K562 (cell line): ENCODE results near the gene RAB6B. TPM values are rescaled to one million over a fixed set of nuclear protein-coding genes. Genes with fewer than 3 reads are reported as not detected.

ENCODE experiments used
- ATAC-seq: fragments of 200-7000 bp; cut with Tn5 transposase; 3 replicates; pipeline ENCODE4 v1.9.1; 2020; ENCODE audit warnings: moderate library complexity
- BruUV-seq: library from RNA; stranded (reverse); fragments of 400-500 nt; replicated peaks from 2 replicates; lab custom pipeline; 2021; lab: Mats Ljungman, UMichigan
- CTCF ChIA-PET: fragments of 300-600 bp; formaldehyde crosslinking; extraction: SDS; loops from one replicate; lab custom pipeline; 2021; ENCODE audit warnings: low intra/inter-chr PET ratio; lab: Yijun Ruan, JAX
- POLR2A ChIA-PET: fragments of 300-600, 350-650 bp; sonication (Branson Sonifier 250); formaldehyde crosslinking; extraction: SDS; loops from one replicate; lab custom pipeline; 2021; ENCODE audit warnings: antibody characterized with exemption, inconsistent platforms; lab: Yijun Ruan, JAX
- DNase-seq, 4 experiments: peaks; one replicate each; pipeline versions ENCODE4 v3.0.0 to v3.0.0-alpha.2; 2011 to 2018; ENCODE audit warnings: low spot score in 3 of 4, mixed read lengths in 3 of 4; ENCODE audit errors: extremely low read depth in 1 of 4
- FAIRE-seq: peaks from 2 replicates; lab custom pipeline; 2011; peaks lifted over from hg19 to GRCh38; lab: Jason Lieb, UNC
- H2AFZ ChIP-seq: 2 replicates; pipeline ENCODE4 v1.6.0; 2011; ENCODE audit warnings: low read depth, low read length, control low read depth, inconsistent platforms
- H3K27ac ChIP-seq: fragments of 200-600 bp; 3 replicates; pipeline ENCODE4 v1.8.0; 2011; ENCODE audit warnings: low read depth, mild to moderate bottlenecking, control low read depth, inconsistent platforms, low read length, moderate library complexity, mixed read lengths; ENCODE audit errors: extremely low read depth
- H3K27me3 ChIP-seq, 2 experiments: fragments of 300-600 bp in 1 of 2; 2 replicates in 1 of 2; 3 replicates in 1 of 2; pipeline versions ENCODE4 v1.6.0 to v1.8.0; 2011; ENCODE audit warnings: inconsistent platforms in 2 of 2, low read length in 2 of 2, mild to moderate bottlenecking in 1 of 2, mixed read lengths in 1 of 2, moderate library complexity in 1 of 2; ENCODE audit not compliant: control insufficient read depth in 2 of 2, insufficient read depth in 2 of 2
- H3K36me3 ChIP-seq: fragments of 300-600 bp; 3 replicates; pipeline ENCODE4 v1.8.0; 2011; ENCODE audit warnings: mild to moderate bottlenecking, low read length, inconsistent platforms; ENCODE audit not compliant: control insufficient read depth, insufficient read depth
- H3K4me1 ChIP-seq, 2 experiments: fragments of 200-600 bp in 1 of 2; replicated peaks in 1 of 2; 2 replicates in 1 of 2; 3 replicates in 1 of 2; pipeline versions ENCODE4 v1.5.1 to v1.8.0; 2011; ENCODE audit warnings: inconsistent platforms in 2 of 2, low read length in 2 of 2, mild to moderate bottlenecking in 1 of 2, mixed read lengths in 1 of 2, moderate library complexity in 1 of 2; ENCODE audit not compliant: control insufficient read depth in 2 of 2, insufficient read depth in 2 of 2
- H3K4me2 ChIP-seq: 2 replicates; pipeline ENCODE4 v1.6.1; 2011; ENCODE audit warnings: low read length, control low read depth, inconsistent platforms, mixed read lengths; ENCODE audit not compliant: insufficient read depth
- H3K4me3 ChIP-seq: fragments of 200-600 bp; sonication (generic), shearing (Covaris generic); 2 replicates; pipeline ENCODE4 v1.5.1; 2016; ENCODE audit warnings: control low read depth, inconsistent platforms
- H3K79me2 ChIP-seq: fragments of 200-600 bp; 3 replicates; pipeline ENCODE4 v1.8.0; 2011; ENCODE audit warnings: low read length, inconsistent platforms; ENCODE audit not compliant: control insufficient read depth, insufficient read depth
- H3K9ac ChIP-seq, 2 experiments: 2 replicates each; pipeline versions ENCODE4 v1.6.0 to v1.6.1; 2011; ENCODE audit warnings: low read depth in 2 of 2, low read length in 2 of 2, control low read depth in 1 of 2, inconsistent platforms in 1 of 2, mild to moderate bottlenecking in 1 of 2, mixed read lengths in 1 of 2; ENCODE audit not compliant: insufficient read depth in 1 of 2
- H3K9me1 ChIP-seq: one replicate; pipeline ENCODE4 v1.6.0; 2011; ENCODE audit warnings: inconsistent platforms, mild to moderate bottlenecking, low read length, moderate library complexity; ENCODE audit not compliant: control insufficient read depth, insufficient read depth
- H3K9me3 ChIP-seq: replicated peaks from 2 replicates; pipeline ENCODE4 v1.5.1; 2011; ENCODE audit warnings: low read depth, low read length, inconsistent platforms; ENCODE audit not compliant: control insufficient read depth, insufficient read depth
- H4K20me1 ChIP-seq: replicated peaks from 2 replicates; pipeline ENCODE4 v1.6.1; 2011; ENCODE audit warnings: low read length, inconsistent platforms, mixed read lengths; ENCODE audit not compliant: control insufficient read depth, insufficient read depth
- GTF2A2 ChIP-seq: IDR thresholded peaks from 2 replicates; pipeline ENCODE4 v1.6.1; 2016; ENCODE audit warnings: mild to moderate bottlenecking, missing genetic modification characterization, missing compliant biosample characterization
- KDM1A ChIP-seq, 2 experiments: fragments of 450-650 bp; IDR thresholded peaks; 2 replicates each; pipeline ENCODE4 v1.6.1; 2016; ENCODE audit warnings: mild to moderate bottlenecking in 2 of 2
- MEF2D ChIP-seq: conservative IDR thresholded peaks from 2 replicates; pipeline ENCODE4 v1.6.1; 2016; ENCODE audit warnings: low read depth, missing genetic modification characterization, missing compliant biosample characterization
- NEUROD1 ChIP-seq: fragments of 150-350 bp; IDR thresholded peaks from 2 replicates; pipeline ENCODE4 v1.6.1; 2014; ENCODE audit warnings: borderline replicate concordance, low read length, low read depth; ENCODE audit not compliant: partially characterized antibody
- NFRKB ChIP-seq: fragments of 450-650 bp; IDR thresholded peaks from 2 replicates; pipeline ENCODE4 v1.6.1; 2016; ENCODE audit warnings: low read depth
- PRPF4 ChIP-seq: fragments of 200-400 bp; formaldehyde crosslinking; IDR thresholded peaks from one replicate; pipeline ENCODE4 v1.6.1; 2017; ENCODE audit warnings: low read length, low read depth, mild to moderate bottlenecking; ENCODE audit not compliant: insufficient read depth, poor library complexity, severe bottlenecking
- U2AF2 ChIP-seq: fragments of 200-400 bp; formaldehyde crosslinking; optimal IDR thresholded peaks from 2 replicates; pipeline ENCODE3; 2017; ENCODE audit warnings: low read depth, mild to moderate bottlenecking, low read length
- ZNF274 ChIP-seq: IDR thresholded peaks from 2 replicates; pipeline ENCODE4 v1.6.1; 2011; ENCODE audit warnings: low read depth, mild to moderate bottlenecking, low read length, moderate library complexity, borderline replicate concordance
- ZNF75A ChIP-seq: fragments of 450-650 bp; formaldehyde crosslinking; IDR thresholded peaks from 2 replicates; pipeline ENCODE4 v1.4.0; 2020; ENCODE audit warnings: mild to moderate bottlenecking
- WGBS: fragments of 100-300 bp; shearing (Covaris generic); methylation state at CpG from one replicate; pipeline ENCODE4 v1.1.6; 2016; ENCODE audit warnings: low coverage, mixed read lengths; ENCODE audit not compliant: insufficient coverage; ENCODE audit errors: missing lambda C conversion rate; 5-methylcytosine and 5-hydroxymethylcytosine counted together
- in situ Hi-C: fragments of 300-500 bp; cut with MboI; formaldehyde crosslinking; loops from 4 replicates; pipeline ENCODE4 v1.15.0; 2018; ENCODE audit warnings: inconsistent platforms, mixed read lengths
- intact Hi-C: fragments of 100-400 bp; cut with micrococcal nuclease; formaldehyde crosslinking; loops from 2 replicates; pipeline ENCODE4 v1.14.2; 2022
- polyA plus RNA-seq, 8 experiments: library from polyadenylated mRNA; depleted of rRNA in 4 of 8; stranded (reverse) in 5 of 8; unstranded in 3 of 8; fragments of >200 nt; fragmentation: Nextera tagmentation in 2 of 8; fragmentation: Illumina TruSeq in 1 of 8; extraction: Ambion mirVana in 2 of 8; extraction: Trizol in 1 of 8; gene quantifications; 2 replicates each; pipeline versions ENCODE4 v1.2.1 to v1.2.3, GENCODE V29; 2011 to 2014; ENCODE audit warnings: inconsistent platforms in 1 of 8, missing spikeins in 1 of 8
- total RNA-seq, 7 experiments: library from RNA; depleted of rRNA in 6 of 7; stranded (reverse); fragments of >200 nt in 6 of 7; fragmentation: Illumina TruSeq in 2 of 7; extraction: Trizol in 2 of 7; gene quantifications; 2 replicates each; pipeline versions ENCODE4 v1.2.1 to v1.2.3, GENCODE V29; 2011 to 2021; ENCODE audit warnings: low replicate concordance in 1 of 7
- TF ChIP-seq, protein P1 (sequence below): fragments of 250-450 bp; sonication (Bioruptor Pico); IDR thresholded peaks from 2 replicates; pipeline ENCODE4 v1.8.0; 2022; ENCODE audit warnings: inconsistent platforms, mild to moderate bottlenecking, moderate library complexity, borderline replicate concordance
- TF ChIP-seq, protein P2 (sequence below): sonication (generic); formaldehyde crosslinking; IDR thresholded peaks from 2 replicates; pipeline ENCODE4 v1.8.0; 2022; ENCODE audit warnings: mild to moderate bottlenecking, missing genetic modification reagents, borderline replicate concordance
- TF ChIP-seq, protein P3 (sequence below): fragments of 200-800 bp; sonication (Bioruptor generic); IDR thresholded peaks from 2 replicates; pipeline ENCODE4 v1.6.1; 2017; ENCODE audit warnings: missing genetic modification characterization, missing compliant biosample characterization

RAB6B gene
- total and polyA plus RNA-seq, 9 of the 15 experiments (the other 6 are each of a cell fraction or from before 2014, with no cell fraction given): 0.60 to 18.1 (median 1.5) TPM

DNA sequence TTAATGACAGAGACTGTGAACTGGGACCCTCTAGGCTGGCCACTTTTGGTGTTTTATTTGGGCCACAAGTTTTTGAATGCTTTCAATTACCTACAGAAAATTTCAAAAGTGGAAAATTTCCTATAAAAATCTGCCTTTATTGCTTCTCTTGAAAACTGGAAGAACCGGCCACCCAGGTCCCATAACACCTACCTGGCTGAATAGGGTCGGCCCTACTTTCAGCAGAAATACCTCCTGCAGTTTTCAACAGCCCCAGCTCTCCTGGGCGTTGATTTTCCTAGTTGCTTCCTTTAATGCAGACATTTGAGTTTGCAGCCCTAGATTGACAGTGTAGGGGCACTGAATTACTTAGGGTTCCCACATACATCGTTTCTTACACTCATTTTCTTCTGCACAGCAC lies 90.8 kb downstream of the RAB6B start:
- FAIRE-seq: no peak
- in situ Hi-C loops: loop anchor here (5.0 to 25.0 kb wide), 4 partner anchors 133 to 1068 kb away; partner anchors contain the start of genes ANAPC13, CEP63 and TMEM108
- POLR2A ChIA-PET: no interaction called here

More for the DNA sequence above, 90.8 kb downstream of the RAB6B start:
- TF ChIP-seq MEF2D: no peak
- TF ChIP-seq U2AF2: no peak
- TF ChIP-seq, protein P1, sequence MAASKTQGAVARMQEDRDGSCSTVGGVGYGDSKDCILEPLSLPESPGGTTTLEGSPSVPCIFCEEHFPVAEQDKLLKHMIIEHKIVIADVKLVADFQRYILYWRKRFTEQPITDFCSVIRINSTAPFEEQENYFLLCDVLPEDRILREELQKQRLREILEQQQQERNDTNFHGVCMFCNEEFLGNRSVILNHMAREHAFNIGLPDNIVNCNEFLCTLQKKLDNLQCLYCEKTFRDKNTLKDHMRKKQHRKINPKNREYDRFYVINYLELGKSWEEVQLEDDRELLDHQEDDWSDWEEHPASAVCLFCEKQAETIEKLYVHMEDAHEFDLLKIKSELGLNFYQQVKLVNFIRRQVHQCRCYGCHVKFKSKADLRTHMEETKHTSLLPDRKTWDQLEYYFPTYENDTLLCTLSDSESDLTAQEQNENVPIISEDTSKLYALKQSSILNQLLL (CRISPR knock-in tag): no peak
- no peak for TF ChIP-seq NFRKB
- no peak for TF ChIP-seq KDM1A (IDR thresholded peaks at IDR 0.05)
- no peak for TF ChIP-seq ZNF274
- no peak for TF ChIP-seq PRPF4
- TF ChIP-seq, protein P2, sequence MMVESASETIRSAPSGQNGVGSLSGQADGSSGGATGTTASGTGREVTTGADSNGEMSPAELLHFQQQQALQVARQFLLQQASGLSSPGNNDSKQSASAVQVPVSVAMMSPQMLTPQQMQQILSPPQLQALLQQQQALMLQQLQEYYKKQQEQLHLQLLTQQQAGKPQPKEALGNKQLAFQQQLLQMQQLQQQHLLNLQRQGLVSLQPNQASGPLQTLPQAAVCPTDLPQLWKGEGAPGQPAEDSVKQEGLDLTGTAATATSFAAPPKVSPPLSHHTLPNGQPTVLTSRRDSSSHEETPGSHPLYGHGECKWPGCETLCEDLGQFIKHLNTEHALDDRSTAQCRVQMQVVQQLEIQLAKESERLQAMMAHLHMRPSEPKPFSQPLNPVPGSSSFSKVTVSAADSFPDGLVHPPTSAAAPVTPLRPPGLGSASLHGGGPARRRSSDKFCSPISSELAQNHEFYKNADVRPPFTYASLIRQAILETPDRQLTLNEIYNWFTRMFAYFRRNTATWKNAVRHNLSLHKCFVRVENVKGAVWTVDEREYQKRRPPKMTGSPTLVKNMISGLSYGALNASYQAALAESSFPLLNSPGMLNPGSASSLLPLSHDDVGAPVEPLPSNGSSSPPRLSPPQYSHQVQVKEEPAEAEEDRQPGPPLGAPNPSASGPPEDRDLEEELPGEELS (CRISPR knock-in tag): no peak
- TF ChIP-seq NEUROD1: no peak
- TF ChIP-seq ZNF75A (CRISPR knock-in tag): no peak
- TF ChIP-seq, protein P3, sequence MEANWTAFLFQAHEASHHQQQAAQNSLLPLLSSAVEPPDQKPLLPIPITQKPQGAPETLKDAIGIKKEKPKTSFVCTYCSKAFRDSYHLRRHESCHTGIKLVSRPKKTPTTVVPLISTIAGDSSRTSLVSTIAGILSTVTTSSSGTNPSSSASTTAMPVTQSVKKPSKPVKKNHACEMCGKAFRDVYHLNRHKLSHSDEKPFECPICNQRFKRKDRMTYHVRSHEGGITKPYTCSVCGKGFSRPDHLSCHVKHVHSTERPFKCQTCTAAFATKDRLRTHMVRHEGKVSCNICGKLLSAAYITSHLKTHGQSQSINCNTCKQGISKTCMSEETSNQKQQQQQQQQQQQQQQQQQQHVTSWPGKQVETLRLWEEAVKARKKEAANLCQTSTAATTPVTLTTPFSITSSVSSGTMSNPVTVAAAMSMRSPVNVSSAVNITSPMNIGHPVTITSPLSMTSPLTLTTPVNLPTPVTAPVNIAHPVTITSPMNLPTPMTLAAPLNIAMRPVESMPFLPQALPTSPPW (CRISPR knock-in tag): no peak
- TF ChIP-seq GTF2A2 (tag): no peak
- CTCF ChIA-PET: no interaction called here
- H2AFZ ChIP-seq: peak overlapping the region; percentile 98
- no peaks in the 10 kb centered on the region for H3K9me3 ChIP-seq
- peaks cover 25% of the 10 kb centered on the region; the same call in 2 of the 3 replicates for H3K36me3 ChIP-seq
- no peaks in the 10 kb centered on the region for H3K27me3 ChIP-seq
- intact Hi-C loops: loop anchor here (2.0 kb wide), 1 partner anchor 142 kb away; no protein-coding TSS in a partner anchor
- no peak for ATAC-seq
- no peak overlapping the region for H3K4me3 ChIP-seq
- H3K79me2 ChIP-seq: peaks cover 24% of the 10 kb centered on the region
- H3K9ac ChIP-seq: no peak overlapping the region
- H3K27ac ChIP-seq: no peak overlapping the region
- DNase-seq: no peak
- WGBS: 40% methylated on average over 3 of the region's 4 CpGs
- no TSS peak for BruUV-seq
- peak overlapping the region; percentile 91 for H3K4me2 ChIP-seq
- no peaks in the 10 kb centered on the region; a peak in 1 of 5 replicates for H3K4me1 ChIP-seq
- H4K20me1 ChIP-seq: no peaks in the 10 kb centered on the region
- H3K9me1 ChIP-seq: no peaks in the 10 kb centered on the region
